ENCODE data around the gene PSTK. TPM values are rescaled to one million over a fixed set of nuclear protein-coding genes. Genes with fewer than 3 reads are reported as not detected.

Gene PSTK
- total and polyA plus RNA-seq, 4 donors: 9.0 to 13.6 (median 12.0) TPM

DNA sequence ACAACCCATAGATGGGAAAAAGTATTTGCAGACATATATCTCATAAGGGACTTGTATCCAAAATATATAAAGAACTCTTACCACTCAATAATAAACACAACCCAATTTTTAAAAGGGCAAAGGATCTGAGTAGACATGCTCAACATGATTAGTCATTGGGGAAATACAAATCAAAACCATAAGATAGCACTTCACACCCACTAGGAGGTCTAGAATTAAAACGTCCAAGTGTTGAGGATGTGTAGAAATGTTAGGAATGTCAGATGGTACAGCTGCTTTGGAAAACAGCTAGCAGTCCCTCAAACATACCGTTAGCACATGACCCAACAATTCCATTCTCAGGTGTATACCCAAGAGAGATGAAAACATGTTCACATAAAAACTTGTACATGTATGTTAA lies 8.3 kb downstream of the PSTK start:
- Histone ChIP-seq H3K4me3 (ENCODE audit: low read depth, low read length) (no peak overlapping the region), H3K27me3 (ENCODE audit: control insufficient read depth, insufficient read depth, low read length) (no peaks in the 10 kb centered on the region), H3K36me3 (ENCODE audit: control insufficient read depth, insufficient read depth, low read length) (peaks cover 3% of the 10 kb centered on the region), H3K4me1 (ENCODE audit: control insufficient read depth, insufficient read depth, low read length) (no peaks in the 10 kb centered on the region), H3K9me3 (ENCODE audit: control insufficient read depth, insufficient read depth, low read length) (no peaks in the 10 kb centered on the region), H3K27ac (ENCODE audit: low read depth, low read length) (no peak overlapping the region)
- WGBS (ENCODE audit: insufficient coverage): no CpG with 5 or more reads among the region's 2 CpGs
- DNase-seq (ENCODE audit: low read depth in 4 of 6, low spot score in 6 of 6): no peak

DNA sequence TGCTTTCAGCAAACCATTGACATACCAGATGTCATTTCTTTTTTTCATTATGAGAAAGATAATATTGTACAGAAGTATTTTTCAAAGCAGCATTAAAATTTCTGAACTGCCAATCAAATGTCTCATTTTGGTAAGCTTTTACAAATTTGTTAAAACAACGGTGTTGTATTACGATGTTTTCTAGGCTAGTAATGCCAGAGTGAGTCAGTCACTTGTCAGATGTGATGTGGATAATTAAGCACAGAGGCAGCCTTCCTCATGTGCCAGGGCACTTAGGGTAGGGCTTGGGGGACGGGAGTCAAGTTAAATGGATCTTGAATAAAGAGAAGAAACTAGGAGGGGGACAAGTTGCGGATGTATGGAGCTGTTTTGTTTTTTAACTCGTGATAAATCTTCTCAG lies 10.1 kb downstream of the PSTK start:
- no peak overlapping the region for H3K27ac ChIP-seq (ENCODE audit: low read depth, low read length)
- no peaks in the 10 kb centered on the region for H3K9me3 ChIP-seq (ENCODE audit: control insufficient read depth, insufficient read depth, low read length)
- no peak overlapping the region for H3K4me3 ChIP-seq (ENCODE audit: low read depth, low read length)
- H3K27me3 ChIP-seq (ENCODE audit: control insufficient read depth, insufficient read depth, low read length): no peaks in the 10 kb centered on the region
- no peak for DNase-seq (ENCODE audit: low read depth in 4 of 6, low spot score in 6 of 6)
- H3K4me1 ChIP-seq (ENCODE audit: control insufficient read depth, insufficient read depth, low read length): no peaks in the 10 kb centered on the region
- H3K36me3 ChIP-seq (ENCODE audit: control insufficient read depth, insufficient read depth, low read length): peaks cover 8% of the 10 kb centered on the region
- WGBS (ENCODE audit: insufficient coverage): 87% methylated on average over 3 of the region's 5 CpGs

DNA sequence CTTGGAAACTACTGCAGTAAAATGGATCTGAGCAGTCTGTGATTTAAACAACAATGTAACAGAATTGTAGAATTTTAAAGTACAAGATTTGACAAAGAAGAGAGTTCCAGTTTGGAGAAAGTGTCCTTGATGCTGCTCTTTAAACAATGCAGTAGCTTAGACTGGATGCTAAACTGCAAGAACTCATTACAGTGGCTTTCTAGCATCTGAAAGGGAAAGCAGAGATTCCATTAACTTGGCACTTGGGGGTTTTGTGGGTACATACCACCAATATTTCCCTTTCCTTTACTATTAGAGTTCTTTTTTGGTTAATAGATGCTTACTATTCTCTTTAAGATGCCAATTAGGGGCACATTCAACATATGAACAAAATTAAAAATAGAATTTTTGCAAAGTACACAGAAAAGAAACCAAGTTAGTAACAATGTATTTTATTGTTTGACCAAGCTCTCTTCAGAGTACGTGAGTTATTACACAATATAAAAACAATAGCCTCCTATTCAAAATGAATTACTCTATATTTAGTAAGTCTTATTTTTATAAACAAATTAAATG lies 11.9 kb downstream of the PSTK start:
- peaks cover 13% of the 10 kb centered on the region for H3K36me3 ChIP-seq (ENCODE audit: control insufficient read depth, insufficient read depth, low read length)
- no CpG with 5 or more reads among the region's 1 CpG for WGBS (ENCODE audit: insufficient coverage)
- no peak overlapping the region for H3K27ac ChIP-seq (ENCODE audit: low read depth, low read length)

DNA sequence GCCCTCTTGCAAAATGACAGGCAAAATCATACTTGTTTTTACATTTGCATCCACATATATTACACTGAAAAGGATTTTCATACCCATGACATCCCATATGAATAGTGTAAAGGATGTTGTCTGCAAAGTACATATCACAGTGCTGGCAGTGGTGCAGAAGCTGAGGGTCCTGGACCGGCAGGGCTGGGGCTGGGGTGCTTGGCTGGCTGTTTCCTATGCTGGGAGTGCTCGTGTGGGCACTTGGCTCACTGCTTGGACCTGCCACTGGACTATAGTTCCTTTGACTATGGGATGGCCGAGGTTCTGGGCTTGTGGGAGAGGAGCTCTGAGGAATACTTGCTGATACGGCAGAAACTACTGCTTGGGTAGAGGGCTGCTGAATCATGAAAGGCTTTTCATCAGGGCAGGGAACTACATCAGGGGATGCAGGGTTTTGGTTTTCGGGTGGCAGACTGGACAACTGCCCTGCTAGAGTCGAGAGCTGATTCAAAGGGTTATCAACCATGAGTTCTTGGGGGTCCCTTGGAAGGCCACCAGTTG lies 13.7 kb downstream of the PSTK start:
- peaks cover 13% of the 10 kb centered on the region for H3K36me3 ChIP-seq (ENCODE audit: control insufficient read depth, insufficient read depth, low read length)
- no peak overlapping the region for H3K27ac ChIP-seq (ENCODE audit: low read depth, low read length)
- H3K4me1 ChIP-seq (ENCODE audit: control insufficient read depth, insufficient read depth, low read length): no peaks in the 10 kb centered on the region
- no peak for DNase-seq (ENCODE audit: low read depth in 4 of 6, low spot score in 6 of 6)
- H3K4me3 ChIP-seq (ENCODE audit: low read depth, low read length): no peak overlapping the region
- 89% methylated on average over 6 of the region's 6 CpGs for WGBS (ENCODE audit: insufficient coverage)
- no peaks in the 10 kb centered on the region for H3K27me3 ChIP-seq (ENCODE audit: control insufficient read depth, insufficient read depth, low read length)
- H3K9me3 ChIP-seq (ENCODE audit: control insufficient read depth, insufficient read depth, low read length): no peaks in the 10 kb centered on the region

More for the DNA sequence above, 11.9 kb downstream of the PSTK start:
- H3K27me3 ChIP-seq (ENCODE audit: control insufficient read depth, insufficient read depth, low read length): no peaks in the 10 kb centered on the region
- no peak overlapping the region for H3K4me3 ChIP-seq (ENCODE audit: low read depth, low read length)
- H3K9me3 ChIP-seq (ENCODE audit: control insufficient read depth, insufficient read depth, low read length): no peaks in the 10 kb centered on the region
- no peak for DNase-seq (ENCODE audit: low read depth in 4 of 6, low spot score in 6 of 6)
- no peaks in the 10 kb centered on the region for H3K4me1 ChIP-seq (ENCODE audit: control insufficient read depth, insufficient read depth, low read length)

DNA sequence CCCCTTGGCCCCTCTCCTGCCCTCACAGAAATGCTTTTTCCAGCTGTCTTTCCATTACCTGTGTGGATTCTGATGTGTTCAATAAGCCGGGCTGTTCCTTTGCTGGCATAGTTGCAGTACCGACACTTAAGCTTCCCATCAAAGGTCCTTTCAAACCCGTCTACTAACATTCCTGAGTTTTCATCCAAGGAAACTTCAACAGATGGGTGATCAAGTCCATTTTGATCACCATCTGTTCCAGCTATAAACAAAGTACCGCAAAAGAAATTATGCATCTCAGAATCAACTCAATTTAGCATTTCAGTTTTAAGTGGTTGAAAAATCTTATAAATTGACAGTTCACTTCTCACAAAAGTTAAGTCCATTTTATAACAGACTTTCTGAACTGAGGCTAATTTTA lies 15.7 kb downstream of the PSTK start:
- no peaks in the 10 kb centered on the region for H3K4me1 ChIP-seq (ENCODE audit: control insufficient read depth, insufficient read depth, low read length)
- H3K4me3 ChIP-seq (ENCODE audit: low read depth, low read length): no peak overlapping the region
- H3K9me3 ChIP-seq (ENCODE audit: control insufficient read depth, insufficient read depth, low read length): no peaks in the 10 kb centered on the region
- 100% methylated on average over 1 of the region's 4 CpGs for WGBS (ENCODE audit: insufficient coverage)
- DNase-seq (ENCODE audit: low read depth in 4 of 6, low spot score in 6 of 6): peak in 1 of 6 donors; percentile 66
- H3K27ac ChIP-seq (ENCODE audit: low read depth, low read length): no peak overlapping the region
- no peaks in the 10 kb centered on the region for H3K27me3 ChIP-seq (ENCODE audit: control insufficient read depth, insufficient read depth, low read length)
- peaks cover 9% of the 10 kb centered on the region for H3K36me3 ChIP-seq (ENCODE audit: control insufficient read depth, insufficient read depth, low read length)

DNA sequence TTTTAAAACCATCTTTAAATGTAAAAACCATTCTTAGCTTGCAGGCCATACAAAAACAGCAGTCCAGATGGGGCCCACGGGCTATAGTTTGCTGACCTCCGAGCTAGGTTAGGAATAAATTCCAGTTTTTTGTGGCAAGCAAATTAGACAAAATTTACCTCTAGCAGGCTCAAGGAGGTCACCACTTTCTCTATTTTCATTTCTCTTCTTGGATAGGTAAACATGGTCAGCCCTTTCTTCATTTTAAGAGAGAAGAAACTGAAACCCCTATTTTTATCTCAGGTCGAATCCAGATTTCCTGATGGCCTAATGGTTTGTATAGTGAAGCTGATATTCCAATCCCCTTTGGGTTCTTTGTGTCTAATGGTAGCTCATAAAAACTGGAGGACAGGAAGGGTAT lies 17.7 kb downstream of the PSTK start:
- no peak for DNase-seq (ENCODE audit: low read depth in 4 of 6, low spot score in 6 of 6)
- Histone ChIP-seq H3K4me3 (ENCODE audit: low read depth, low read length) (no peak overlapping the region), H3K9me3 (ENCODE audit: control insufficient read depth, insufficient read depth, low read length) (no peaks in the 10 kb centered on the region), H3K27me3 (ENCODE audit: control insufficient read depth, insufficient read depth, low read length) (no peaks in the 10 kb centered on the region), H3K27ac (ENCODE audit: low read depth, low read length) (no peak overlapping the region), H3K36me3 (ENCODE audit: control insufficient read depth, insufficient read depth, low read length) (peaks cover 9% of the 10 kb centered on the region), H3K4me1 (ENCODE audit: control insufficient read depth, insufficient read depth, low read length) (no peaks in the 10 kb centered on the region)
- WGBS (ENCODE audit: insufficient coverage): 80% methylated on average over 1 of the region's 3 CpGs

DNA sequence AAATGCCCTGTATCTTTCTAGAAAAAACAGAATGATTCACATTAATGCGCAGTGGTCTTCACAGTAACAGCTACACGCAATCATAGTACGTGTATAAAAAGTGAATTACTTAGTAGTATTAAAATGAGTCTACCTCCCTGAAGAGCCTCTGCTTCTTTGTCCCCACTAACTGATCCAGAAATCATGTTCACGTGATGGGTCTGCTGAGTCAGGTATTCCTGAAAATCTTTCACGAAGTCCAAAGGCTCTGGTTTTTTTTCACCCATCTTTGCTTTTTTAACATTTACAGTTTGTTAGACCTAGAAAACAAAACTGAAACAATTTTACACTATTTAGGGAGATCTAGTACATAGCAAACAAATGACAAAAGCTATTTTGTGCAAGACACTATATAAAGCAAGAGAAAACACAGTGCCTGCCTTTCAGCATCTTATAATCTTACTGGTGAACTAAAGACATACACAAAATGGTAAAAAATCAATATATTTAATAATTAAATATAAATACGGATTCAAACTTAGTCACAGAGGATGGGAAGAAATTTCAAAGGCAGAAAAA lies 18.2 kb downstream of the PSTK start:
- Histone ChIP-seq H3K4me1 (ENCODE audit: control insufficient read depth, insufficient read depth, low read length) (no peaks in the 10 kb centered on the region), H3K27me3 (ENCODE audit: control insufficient read depth, insufficient read depth, low read length) (no peaks in the 10 kb centered on the region), H3K27ac (ENCODE audit: low read depth, low read length) (no peak overlapping the region), H3K9me3 (ENCODE audit: control insufficient read depth, insufficient read depth, low read length) (no peaks in the 10 kb centered on the region), H3K36me3 (ENCODE audit: control insufficient read depth, insufficient read depth, low read length) (peaks cover 9% of the 10 kb centered on the region), H3K4me3 (ENCODE audit: low read depth, low read length) (no peak overlapping the region)
- no peak for DNase-seq (ENCODE audit: low read depth in 4 of 6, low spot score in 6 of 6)
- no CpG with 5 or more reads among the region's 6 CpGs for WGBS (ENCODE audit: insufficient coverage)

DNA sequence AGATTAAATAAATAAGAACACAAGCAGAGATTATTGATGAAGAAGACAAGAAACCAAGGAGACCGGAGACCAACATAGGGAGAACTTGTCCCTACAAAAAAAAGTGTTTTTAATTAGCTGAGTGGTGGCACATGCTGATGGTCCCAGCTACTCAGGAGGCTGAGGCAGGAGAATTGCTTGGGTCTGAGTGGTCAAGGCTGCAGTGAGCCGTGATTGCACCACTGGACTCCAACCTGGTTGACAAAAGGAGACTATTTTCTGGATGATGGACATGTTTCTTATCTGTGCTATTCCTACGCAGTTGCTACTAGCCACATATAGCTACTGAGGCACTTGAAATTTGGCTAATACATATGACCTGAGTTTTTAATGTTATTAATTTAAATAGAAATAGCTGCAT lies 18.7 kb downstream of the PSTK start:
- no peak for DNase-seq (ENCODE audit: low read depth in 4 of 6, low spot score in 6 of 6)
- 93% methylated on average over 2 of the region's 3 CpGs for WGBS (ENCODE audit: insufficient coverage)
- no peaks in the 10 kb centered on the region for H3K27me3 ChIP-seq (ENCODE audit: control insufficient read depth, insufficient read depth, low read length)
- no peak overlapping the region for H3K27ac ChIP-seq (ENCODE audit: low read depth, low read length)
- no peaks in the 10 kb centered on the region for H3K4me1 ChIP-seq (ENCODE audit: control insufficient read depth, insufficient read depth, low read length)
- no peaks in the 10 kb centered on the region for H3K9me3 ChIP-seq (ENCODE audit: control insufficient read depth, insufficient read depth, low read length)
- peaks cover 6% of the 10 kb centered on the region for H3K36me3 ChIP-seq (ENCODE audit: control insufficient read depth, insufficient read depth, low read length)
- no peak overlapping the region for H3K4me3 ChIP-seq (ENCODE audit: low read depth, low read length)

DNA sequence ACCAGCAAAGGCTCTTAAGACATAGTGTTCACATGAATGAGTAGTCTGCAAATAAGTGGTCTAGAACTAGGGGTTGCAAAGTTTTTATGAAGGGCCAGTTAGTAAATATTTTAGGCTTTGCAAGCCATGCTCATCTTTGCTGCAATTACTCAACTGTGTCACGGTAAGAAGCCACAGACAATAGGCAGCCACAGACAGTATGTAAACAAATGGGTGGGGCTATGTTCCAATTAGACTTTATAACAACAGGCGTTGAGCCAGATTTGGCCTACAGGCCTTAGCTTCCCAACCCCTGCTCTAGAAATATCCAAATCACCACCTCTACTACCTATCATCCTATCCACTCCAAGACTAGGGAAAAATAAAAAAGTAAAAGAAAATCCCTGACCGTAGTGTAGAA lies 19.1 kb downstream of the PSTK start:
- Histone ChIP-seq H3K36me3 (ENCODE audit: control insufficient read depth, insufficient read depth, low read length) (peaks cover 5% of the 10 kb centered on the region), H3K27me3 (ENCODE audit: control insufficient read depth, insufficient read depth, low read length) (no peaks in the 10 kb centered on the region), H3K4me3 (ENCODE audit: low read depth, low read length) (no peak overlapping the region), H3K9me3 (ENCODE audit: control insufficient read depth, insufficient read depth, low read length) (no peaks in the 10 kb centered on the region), H3K4me1 (ENCODE audit: control insufficient read depth, insufficient read depth, low read length) (no peaks in the 10 kb centered on the region), H3K27ac (ENCODE audit: low read depth, low read length) (no peak overlapping the region)
- no CpG with 5 or more reads among the region's 3 CpGs for WGBS (ENCODE audit: insufficient coverage)
- no peak for DNase-seq (ENCODE audit: low read depth in 4 of 6, low spot score in 6 of 6)

DNA sequence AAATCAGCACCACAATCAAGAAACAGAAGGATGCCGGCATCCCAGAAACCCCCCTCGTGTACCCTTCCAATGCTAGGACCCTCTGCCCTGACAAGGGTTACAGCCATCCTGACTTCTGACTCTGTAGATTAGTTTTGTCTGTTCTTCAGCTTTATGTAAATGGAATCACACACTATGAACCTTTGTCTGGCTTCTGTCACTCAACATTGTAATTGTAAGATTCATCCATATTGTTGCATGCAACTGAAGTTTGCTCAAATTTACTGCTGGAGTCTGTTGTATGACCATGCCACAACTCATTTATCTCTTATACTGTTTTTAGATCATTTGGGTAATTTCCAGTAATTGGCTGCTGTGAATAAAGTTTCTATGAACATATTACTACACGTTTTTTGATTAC lies 20.0 kb downstream of the PSTK start:
- H3K36me3 ChIP-seq (ENCODE audit: control insufficient read depth, insufficient read depth, low read length): peaks cover 5% of the 10 kb centered on the region
- H3K4me3 ChIP-seq (ENCODE audit: low read depth, low read length): no peak overlapping the region
- H3K27ac ChIP-seq (ENCODE audit: low read depth, low read length): no peak overlapping the region
- H3K9me3 ChIP-seq (ENCODE audit: control insufficient read depth, insufficient read depth, low read length): no peaks in the 10 kb centered on the region
- WGBS (ENCODE audit: insufficient coverage): no CpG with 5 or more reads among the region's 3 CpGs
- DNase-seq (ENCODE audit: low read depth in 4 of 6, low spot score in 6 of 6): no peak
- H3K4me1 ChIP-seq (ENCODE audit: control insufficient read depth, insufficient read depth, low read length): no peaks in the 10 kb centered on the region
- no peaks in the 10 kb centered on the region for H3K27me3 ChIP-seq (ENCODE audit: control insufficient read depth, insufficient read depth, low read length)

Measured in spinal cord (tissue), 10 donors.